ENCODE results near the gene PTK7. TPM values are rescaled to one million over a fixed set of nuclear protein-coding genes. Genes with fewer than 3 reads are reported as not detected.

Gene PTK7
- total and polyA plus RNA-seq, 2 of the 8 experiments (the other 6 are each of a cell fraction or from before 2014, with no cell fraction given): 110 to 138 TPM

DNA sequence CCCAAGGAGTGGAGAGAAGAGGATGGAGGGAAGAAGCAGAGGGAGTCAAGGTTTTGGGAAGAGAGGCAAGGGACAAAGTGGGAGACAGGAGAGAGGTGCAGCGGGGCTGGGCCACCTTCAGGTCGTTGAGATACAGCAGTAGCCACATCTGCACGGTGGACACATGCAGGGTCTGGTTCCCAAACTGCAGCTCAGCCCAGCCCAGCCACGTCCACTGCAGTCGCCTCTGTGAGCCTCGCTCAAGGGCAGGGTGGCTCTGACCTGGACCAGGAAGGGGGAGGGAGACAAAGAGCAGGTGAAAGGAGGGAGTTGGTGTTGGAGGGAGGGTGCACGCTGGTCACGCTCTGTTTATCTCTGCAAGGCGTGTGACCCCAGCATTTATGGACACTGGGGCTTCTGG, 37.4 kb upstream of the PTK7 start:
- POLR2A ChIA-PET (ENCODE audit: partially characterized antibody): interaction anchor here (0.9 to 29.7 kb wide), 7 partner anchors 10 to 32 kb away, joined by 3 to 584 read pairs (median 5); partner anchors contain the start of genes CUL7, KLC4, KLHDC3 and MEA1
- H4K5ac ChIP-seq (ENCODE audit: insufficient read length, low read depth, low read length): no peak overlapping the region
- no peak overlapping the region for H3K18ac ChIP-seq (ENCODE audit: extremely low read depth, low read length)
- H3K9me3 ChIP-seq (ENCODE audit: insufficient read depth in 2 of 2, low read depth in 1 of 2, low read length in 1 of 2): no peaks in the 10 kb centered on the region
- no peak overlapping the region for H3K4ac ChIP-seq (replicated peaks; ENCODE audit: insufficient read length, low read depth, low read length)
- no peaks in the 10 kb centered on the region for H3K27me3 ChIP-seq (replicated peaks in 1 of 4; ENCODE audit: control insufficient read depth in 3 of 4, extremely low read depth in 1 of 4, insufficient read depth in 3 of 4, low read length in 3 of 4)
- H2BK15ac ChIP-seq (ENCODE audit: low read length): no peak overlapping the region
- no peak overlapping the region for H3K4me3 ChIP-seq (ENCODE audit: extremely low read depth in 1 of 4, insufficient read depth in 2 of 4, low read depth in 3 of 4, low read length in 4 of 4)
- no peaks in the 10 kb centered on the region for H3K4me1 ChIP-seq (replicated peaks in 1 of 4; ENCODE audit: control insufficient read depth in 3 of 4, insufficient read depth in 4 of 4, low read length in 3 of 4)
- no peak overlapping the region for H2AFZ ChIP-seq (ENCODE audit: low read length)
- no peak overlapping the region for H3K27ac ChIP-seq (ENCODE audit: low read depth, low read length)
- H3K23ac ChIP-seq (ENCODE audit: insufficient read length): no peak overlapping the region
- peaks cover 2 to 23% (median 13%) of the 10 kb centered on the region in 4 experiments; a peak in 4 of 8 replicates for H3K36me3 ChIP-seq (ENCODE audit: control insufficient read depth in 2 of 4, insufficient read depth in 4 of 4, low read length in 3 of 4)
- no peak overlapping the region for H3K56ac ChIP-seq (replicated peaks; ENCODE audit: insufficient read length, low read depth, low read length)
- H4K91ac ChIP-seq (replicated peaks; ENCODE audit: insufficient read length, low read length): no peak overlapping the region
- H4K8ac ChIP-seq (ENCODE audit: extremely low read depth, insufficient read depth, low read length): no peak overlapping the region
- peaks cover 2 to 18% of the 10 kb centered on the region in 2 experiments for H4K20me1 ChIP-seq (replicated peaks in 1 of 2; ENCODE audit: control insufficient read depth in 1 of 2, insufficient read depth in 2 of 2, low read length in 2 of 2)
- no peak overlapping the region for H2BK12ac ChIP-seq (ENCODE audit: low read depth, low read length)
- FAIRE-seq: no peak
- H2BK20ac ChIP-seq (ENCODE audit: low read length): no peak overlapping the region
- no peak overlapping the region for H2BK120ac ChIP-seq (replicated peaks; ENCODE audit: low read depth, low read length)
- no peak overlapping the region for H2AK5ac ChIP-seq (ENCODE audit: low read depth, low read length)
- DNase-seq (ENCODE audit: low read depth in 1 of 2, low spot score in 2 of 2): no peak
- CTCF ChIA-PET (ENCODE audit: partially characterized antibody): interaction anchor here (0.6 to 1.9 kb wide), 5 partner anchors 22 to 109 kb away, joined by 3 to 9 read pairs (median 3); no protein-coding TSS in a partner anchor
- no peaks in the 10 kb centered on the region for H3K79me1 ChIP-seq (ENCODE audit: low read depth, low read length)
- no peaks in the 10 kb centered on the region for H3K79me2 ChIP-seq (ENCODE audit: control insufficient read depth in 1 of 2, insufficient read depth in 2 of 2, low read length in 2 of 2)
- no peak overlapping the region for H3K4me2 ChIP-seq (ENCODE audit: insufficient read depth in 1 of 2, low read depth in 2 of 2, low read length in 2 of 2)
- no peaks in the 10 kb centered on the region; the same call in 1 of the 2 replicates for H3K23me2 ChIP-seq (ENCODE audit: low read depth, low read length)
- H3K14ac ChIP-seq (ENCODE audit: insufficient read length): no peak overlapping the region
- no peak overlapping the region for H2BK5ac ChIP-seq (ENCODE audit: low read depth, low read length)
- WGBS, 2 experiments (ENCODE audit: extremely low coverage in 1 of 2, insufficient coverage in 1 of 2, insufficient read length in 1 of 2, insufficient replicate concordance in 2 of 2, low coverage in 1 of 2, low lambda C conversion rate in 2 of 2, missing lambda C conversion rate in 1 of 2): 91% methylated on average over 9 of the region's 9 CpGs; no CpG with 5 or more reads in 1 of the 2 experiments
- H3K9ac ChIP-seq (replicated peaks in 1 of 4; ENCODE audit: extremely low read depth in 1 of 4, low read depth in 3 of 4, low read length in 3 of 4): no peak overlapping the region
- TF ChIP-seq RAD21 (IDR thresholded peaks at IDR 0.05 in 1 of 2, conservative IDR thresholded peaks at IDR 0.05 in 1 of 2; ENCODE audit: low read depth in 2 of 2, low read length in 2 of 2) (no peak), TCF12 (IDR thresholded peaks at IDR 0.05; ENCODE audit: low read depth, low read length) (no peak), HDAC6 (IDR thresholded peaks at IDR 0.05; ENCODE audit: low read depth, low read length) (no peak), CHD1 (IDR thresholded peaks at IDR 0.05; ENCODE audit: low read depth, low read length) (no peak), MAFK (IDR thresholded peaks at IDR 0.05; ENCODE audit: low read depth, low read length) (no peak), CBX5 (IDR thresholded peaks at IDR 0.05; ENCODE audit: low read depth, low read length) (no peak), TEAD4 (IDR thresholded peaks at IDR 0.05; ENCODE audit: low read depth, low read length) (no peak), PHF8 (conservative IDR thresholded peaks at IDR 0.05; ENCODE audit: low read depth, low read length) (no peak)
- TF ChIP-seq, protein P1, sequence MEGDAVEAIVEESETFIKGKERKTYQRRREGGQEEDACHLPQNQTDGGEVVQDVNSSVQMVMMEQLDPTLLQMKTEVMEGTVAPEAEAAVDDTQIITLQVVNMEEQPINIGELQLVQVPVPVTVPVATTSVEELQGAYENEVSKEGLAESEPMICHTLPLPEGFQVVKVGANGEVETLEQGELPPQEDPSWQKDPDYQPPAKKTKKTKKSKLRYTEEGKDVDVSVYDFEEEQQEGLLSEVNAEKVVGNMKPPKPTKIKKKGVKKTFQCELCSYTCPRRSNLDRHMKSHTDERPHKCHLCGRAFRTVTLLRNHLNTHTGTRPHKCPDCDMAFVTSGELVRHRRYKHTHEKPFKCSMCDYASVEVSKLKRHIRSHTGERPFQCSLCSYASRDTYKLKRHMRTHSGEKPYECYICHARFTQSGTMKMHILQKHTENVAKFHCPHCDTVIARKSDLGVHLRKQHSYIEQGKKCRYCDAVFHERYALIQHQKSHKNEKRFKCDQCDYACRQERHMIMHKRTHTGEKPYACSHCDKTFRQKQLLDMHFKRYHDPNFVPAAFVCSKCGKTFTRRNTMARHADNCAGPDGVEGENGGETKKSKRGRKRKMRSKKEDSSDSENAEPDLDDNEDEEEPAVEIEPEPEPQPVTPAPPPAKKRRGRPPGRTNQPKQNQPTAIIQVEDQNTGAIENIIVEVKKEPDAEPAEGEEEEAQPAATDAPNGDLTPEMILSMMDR (IDR thresholded peaks at IDR 0.05; ENCODE audit: control extremely low read depth in 1 of 3, insufficient read depth in 1 of 3, low read depth in 1 of 3, low read length in 3 of 3): no peak
- TF ChIP-seq, protein P2, sequence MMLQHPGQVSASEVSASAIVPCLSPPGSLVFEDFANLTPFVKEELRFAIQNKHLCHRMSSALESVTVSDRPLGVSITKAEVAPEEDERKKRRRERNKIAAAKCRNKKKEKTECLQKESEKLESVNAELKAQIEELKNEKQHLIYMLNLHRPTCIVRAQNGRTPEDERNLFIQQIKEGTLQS (IDR thresholded peaks at IDR 0.05; ENCODE audit: insufficient read depth, low read depth, low read length): no peak
